Progenitor cell of endocrine pancreas (in vitro differentiated cells): Measurements from ENCODE around the gene SIRT3. TPM values are rescaled to one million over a fixed set of nuclear protein-coding genes. Genes with fewer than 3 reads are reported as not detected.
A peak's percentile ranks its signal among the peaks of the same experiment; 100 is the strongest.

Source experiments
- DNase-seq: peaks from one replicate; pipeline ENCODE4 v3.0.0; 2021; ENCODE audit warnings: low spot score; ENCODE audit not compliant: unreplicated experiment
- H3K27ac Mint-ChIP-seq: 2 replicates; pipeline ENCODE4 v1.8.0; 2021; ENCODE audit warnings: mild to moderate bottlenecking, moderate library complexity, mixed read lengths
- H3K27me3 Mint-ChIP-seq: 2 replicates; pipeline ENCODE4 v1.8.0; 2021; ENCODE audit warnings: mixed read lengths
- H3K36me3 Mint-ChIP-seq: 2 replicates; pipeline ENCODE4 v1.8.0; 2022; ENCODE audit warnings: mixed read lengths; ENCODE audit not compliant: insufficient read depth
- H3K4me1 Mint-ChIP-seq: 2 replicates; pipeline ENCODE4 v1.8.0; 2021; ENCODE audit warnings: low read depth, mixed read lengths
- H3K4me3 Mint-ChIP-seq: 2 replicates; pipeline ENCODE4 v1.8.0; 2021; ENCODE audit warnings: low read depth, mild to moderate bottlenecking, moderate library complexity, mixed read lengths
- H3K9me3 Mint-ChIP-seq: 2 replicates; pipeline ENCODE4 v1.8.0; 2021; ENCODE audit warnings: low read depth, mixed read lengths
- CTCF ChIP-seq: fragments of 200-600 bp; sonication (generic); IDR thresholded peaks from one replicate; pipeline ENCODE4 v1.5.0; 2021; ENCODE audit warnings: antibody characterized with exemption, mild to moderate bottlenecking; ENCODE audit not compliant: unreplicated experiment
- total RNA-seq: library from RNA; stranded (reverse); gene quantifications from 2 replicates; pipeline ENCODE4 v1.2.1, GENCODE V29; 2021

The SIRT3 gene
- total RNA-seq, 1 donor from 2014 or later: 27.0 TPM

GRCh38 chr11:236774-237767 lies 929 bp upstream of the SIRT3 start, which contains the start of gene PSMD13:
Gene PSMD13, plus strand, starts transcription at chr11:236976. Its CDS starts 74 bp downstream, at chr11:237050.
- DNase-seq: peak; percentile 68
- H3K27ac Mint-ChIP-seq: peak within 1 kb of the TSS; percentile 99
- H3K27me3 Mint-ChIP-seq: no peaks in the 10 kb centered on the region
- peaks cover 11% of the 10 kb centered on the region for H3K4me1 Mint-ChIP-seq
- H3K4me3 Mint-ChIP-seq: peak within 1 kb of the TSS; percentile 95
- TF ChIP-seq CTCF: no peak
- H3K9me3 Mint-ChIP-seq: no peaks in the 10 kb centered on the region
- peaks cover 8% of the 10 kb centered on the region for H3K36me3 Mint-ChIP-seq

DNA sequence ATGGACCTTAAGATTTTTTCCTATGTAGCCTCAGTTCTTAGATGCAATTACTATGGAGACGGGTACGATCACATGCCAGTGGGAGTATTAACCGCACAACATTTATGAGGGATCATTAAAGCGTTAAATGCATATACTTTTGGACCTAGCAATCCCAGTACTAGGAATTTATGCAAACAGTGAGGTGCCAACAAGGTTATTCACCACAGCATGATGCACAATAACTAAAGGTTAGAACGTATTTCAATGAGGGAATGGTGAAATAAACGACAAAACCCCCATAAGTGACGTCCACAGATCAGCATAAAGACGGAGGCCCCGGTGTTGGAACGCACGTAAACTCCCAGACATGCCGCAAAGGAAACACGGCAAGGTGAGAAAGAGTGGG lies 539 bp downstream of the SIRT3 start:
- Mint-ChIP-seq H3K36me3 (peaks cover 2% of the 10 kb centered on the region), H3K4me3 (peak overlapping the region; percentile 85), H3K9me3 (no peaks in the 10 kb centered on the region), H3K27me3 (no peaks in the 10 kb centered on the region), H3K27ac (peak overlapping the region; percentile 95), H3K4me1 (peaks cover 11% of the 10 kb centered on the region)
- no peak for DNase-seq
- no peak for TF ChIP-seq CTCF

GRCh38 chr11:235180-235579 lies 962 bp downstream of the SIRT3 start:
- Mint-ChIP-seq H3K4me1 (peaks cover 11% of the 10 kb centered on the region), H3K36me3 (peaks cover 5% of the 10 kb centered on the region), H3K27ac (peak overlapping the region; percentile 95), H3K27me3 (no peaks in the 10 kb centered on the region), H3K9me3 (no peaks in the 10 kb centered on the region), H3K4me3 (peak overlapping the region; percentile 85)
- no peak for DNase-seq
- no peak for TF ChIP-seq CTCF

- no peak for DNase-seq
- H3K27ac Mint-ChIP-seq: no peak overlapping the region
- no peak for TF ChIP-seq CTCF
- no peak overlapping the region for H3K4me3 Mint-ChIP-seq
- no peaks in the 10 kb centered on the region for H3K27me3 Mint-ChIP-seq
- H3K36me3 Mint-ChIP-seq: peaks cover 5% of the 10 kb centered on the region
- H3K4me1 Mint-ChIP-seq: peaks cover 7% of the 10 kb centered on the region
- no peaks in the 10 kb centered on the region for H3K9me3 Mint-ChIP-seq
Observed at GRCh38 chr11:232783-233565, 3.2 kb downstream of the SIRT3 start.

DNA sequence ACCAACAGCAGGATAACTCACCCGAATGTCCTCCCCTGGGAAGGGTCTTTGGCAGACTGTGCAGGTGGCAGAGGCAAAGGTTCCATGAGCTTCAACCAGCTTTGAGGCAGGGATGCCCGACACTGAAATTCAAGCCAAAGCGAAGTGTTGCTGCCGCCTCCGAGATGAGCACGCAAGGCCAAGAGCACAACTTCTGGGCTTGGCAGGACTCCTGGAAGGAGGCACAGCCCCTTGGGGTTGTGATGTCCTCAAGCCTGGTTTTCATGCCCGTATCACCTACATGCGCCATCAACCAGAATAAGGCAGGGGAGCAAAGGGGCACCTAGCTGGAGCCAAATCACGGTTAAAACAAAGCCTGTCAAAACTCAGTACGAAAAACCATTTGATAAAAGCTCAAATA lies 5.7 kb downstream of the SIRT3 start:
- Mint-ChIP-seq H3K4me1 (peaks cover 5% of the 10 kb centered on the region), H3K27ac (no peak overlapping the region), H3K9me3 (no peaks in the 10 kb centered on the region), H3K36me3 (peaks cover 5% of the 10 kb centered on the region), H3K4me3 (no peak overlapping the region), H3K27me3 (no peaks in the 10 kb centered on the region)
- no peak for TF ChIP-seq CTCF
- no peak for DNase-seq
